Lung (tissue), 12 donors: Measurements from ENCODE around the gene CBX3. TPM values are rescaled to one million over a fixed set of nuclear protein-coding genes. Genes with fewer than 3 reads are reported as not detected.

Experiments used
- ATAC-seq: fragments of 200-7000 bp; cut with Tn5 transposase; one replicate; pipeline ENCODE4 v1.9.1; 2020; ENCODE audit warnings: moderate number of reproducible peaks; ENCODE audit not compliant: insufficient read depth, low FRiP score
- DNase-seq, 3 donors: peaks; one replicate each; pipeline ENCODE4 v3.0.0-alpha.2; 2013 to 2017
- H3K27ac ChIP-seq, 2 donors: one replicate each; pipeline ENCODE4 v1.5.1; 2013; ENCODE audit warnings: mild to moderate bottlenecking in 2 of 2, moderate library complexity in 2 of 2, control low read depth in 1 of 2, inconsistent platforms in 1 of 2, low read depth in 1 of 2, low read length in 1 of 2
- H3K27me3 ChIP-seq, 3 donors: one replicate each; pipeline ENCODE4 v1.5.1; 2013; ENCODE audit warnings: low read length in 2 of 3; ENCODE audit not compliant: control insufficient read depth in 3 of 3, insufficient read depth in 3 of 3
- H3K36me3 ChIP-seq, 4 donors: one replicate each; pipeline ENCODE4 v1.5.1; 2013; ENCODE audit warnings: low read length in 4 of 4, mild to moderate bottlenecking in 1 of 4, moderate library complexity in 1 of 4; ENCODE audit not compliant: control insufficient read depth in 4 of 4, insufficient read depth in 4 of 4
- H3K4me1 ChIP-seq, 5 donors: one replicate each; pipeline ENCODE4 v1.5.1; 2013; ENCODE audit warnings: low read length in 5 of 5, mild to moderate bottlenecking in 2 of 5, moderate library complexity in 1 of 5; ENCODE audit not compliant: control insufficient read depth in 5 of 5, insufficient read depth in 5 of 5
- H3K4me3 ChIP-seq: one replicate; pipeline ENCODE4 v1.5.1; 2013; ENCODE audit warnings: mild to moderate bottlenecking, control low read depth, moderate library complexity
- H3K9ac ChIP-seq, 2 donors: one replicate each; pipeline ENCODE4 v1.5.1; 2013; ENCODE audit warnings: low read length in 2 of 2, control low read depth in 1 of 2; ENCODE audit not compliant: insufficient read depth in 1 of 2
- H3K9me3 ChIP-seq, 4 donors: one replicate each; pipeline ENCODE4 v1.5.1; 2013; ENCODE audit warnings: low read length in 3 of 4, mild to moderate bottlenecking in 1 of 4, moderate library complexity in 1 of 4; ENCODE audit not compliant: control insufficient read depth in 4 of 4, insufficient read depth in 3 of 4
- CTCF ChIP-seq: IDR thresholded peaks from 2 replicates; pipeline ENCODE4 v1.5.1; 2012; ENCODE audit warnings: mild to moderate bottlenecking; ENCODE audit errors: control extremely low read depth, extremely low read depth
- WGBS, 2 donors: extraction: QIAGEN DNeasy Blood & Tissue Kit; methylation state at CpG; one replicate each; pipeline ENCODE4 v1.1.7; 2013; 5-methylcytosine and 5-hydroxymethylcytosine counted together
- polyA plus RNA-seq, 2 donors: library from polyadenylated mRNA; stranded (reverse); fragments of 200-250 nt; gene quantifications; one replicate each; pipeline ENCODE4 v1.2.1, GENCODE V29; 2013
- total RNA-seq, 2 donors: library from RNA; depleted of rRNA in 1 of 2; stranded (reverse); fragments of >200 nt in 1 of 2; gene quantifications; one replicate each; pipeline ENCODE4 v1.2.1, GENCODE V29; 2014 to 2021
- donor health status: control.
- donor health status: control.
- donor health status: Bipolar disorder and iron deficiency.
- donor health status: healthy.
- donor health status: DM: yes; HTN: yes; CAD: no.

CBX3 gene
- total and polyA plus RNA-seq, 4 donors, result 77.7 to 136 (median 94.9) TPM

GRCh38 chr7:26200038-26200443 is 1.5 kb upstream of the CBX3 start:
- H3K27me3 ChIP-seq, result no peaks in the 10 kb centered on the region
- peak overlapping the region; percentile 95 to 99 for H3K27ac ChIP-seq
- peaks cover 1 to 43% (median 23%) of the 10 kb centered on the region in 4 donors for H3K36me3 ChIP-seq
- peak; percentile 76 to 86 (median 77) for DNase-seq
- TF ChIP-seq CTCF, result no peak
- H3K4me1 ChIP-seq, result peaks cover 2 to 48% (median 16%) of the 10 kb centered on the region in 5 donors
- 0 to 1% methylated on average over 29 of the region's 29 CpGs for WGBS, 2 donors
- peak overlapping the region; percentile 100 for H3K9ac ChIP-seq
- no peak for ATAC-seq
- H3K9me3 ChIP-seq, result no peaks in the 10 kb centered on the region
- H3K4me3 ChIP-seq, result peak overlapping the region; percentile 85

- H3K27ac ChIP-seq, result peak within 1 kb of the TSS; percentile 99
- H3K27me3 ChIP-seq, result no peaks in the 10 kb centered on the region
- H3K36me3 ChIP-seq, result peaks cover 0 to 37% (median 18%) of the 10 kb centered on the region in 4 donors
- peak; percentile 1 for TF ChIP-seq CTCF
- H3K9ac ChIP-seq, result peak within 1 kb of the TSS; percentile 100
- ATAC-seq (peak; percentile 89), DNase-seq (peak; percentile 99 to 100 (median 99))
- WGBS, 2 donors, result 0% methylated on average over 71 of the region's 71 CpGs
- no peaks in the 10 kb centered on the region for H3K9me3 ChIP-seq
- H3K4me1 ChIP-seq, result peaks cover 2 to 49% (median 16%) of the 10 kb centered on the region in 5 donors
- peak within 1 kb of the TSS; percentile 91 for H3K4me3 ChIP-seq
Observed at GRCh38 chr7:26200444-26201246, 900 bp upstream of the CBX3 start, which contains the start of gene HNRNPA2B1. HNRNPA2B1 (minus strand) TSS chr7:26200746; CDS start chr7:26200577, 169 bp downstream.

GRCh38 chr7:26202019-26202990 is 760 bp downstream of the CBX3 start:
- DNase-seq, result peak in 2 of 3 donors; percentile 58 to 71
- 0 to 1% methylated on average over 60 to 68 of the region's 68 CpGs for WGBS, 2 donors
- peak; percentile 6 for ATAC-seq

More at GRCh38 chr7:26202019-26202990, 760 bp downstream of the CBX3 start:
- peak overlapping the region; percentile 91 for H3K4me3 ChIP-seq
- no peaks in the 10 kb centered on the region for H3K27me3 ChIP-seq
- peaks cover 2 to 24% (median 9%) of the 10 kb centered on the region in 4 donors for H3K36me3 ChIP-seq
- peak overlapping the region; percentile 98 to 99 for H3K27ac ChIP-seq
- H3K9ac ChIP-seq, result peak overlapping the region; percentile 77 to 88
- H3K9me3 ChIP-seq, result no peaks in the 10 kb centered on the region
- peaks cover 1 to 32% (median 5%) of the 10 kb centered on the region in 5 donors for H3K4me1 ChIP-seq
- TF ChIP-seq CTCF, result no peak
